GM12801 (cell line): ENCODE measurements around the gene LCN15.

Experiments
- TF ChIP-seq, protein P1 (sequence below): IDR thresholded peaks from one replicate; pipeline ENCODE4 v1.5.1; 2011; ENCODE audit warnings: control low read depth; ENCODE audit not compliant: insufficient read length; ENCODE audit errors: extremely low read depth

LCN15 gene

DNA sequence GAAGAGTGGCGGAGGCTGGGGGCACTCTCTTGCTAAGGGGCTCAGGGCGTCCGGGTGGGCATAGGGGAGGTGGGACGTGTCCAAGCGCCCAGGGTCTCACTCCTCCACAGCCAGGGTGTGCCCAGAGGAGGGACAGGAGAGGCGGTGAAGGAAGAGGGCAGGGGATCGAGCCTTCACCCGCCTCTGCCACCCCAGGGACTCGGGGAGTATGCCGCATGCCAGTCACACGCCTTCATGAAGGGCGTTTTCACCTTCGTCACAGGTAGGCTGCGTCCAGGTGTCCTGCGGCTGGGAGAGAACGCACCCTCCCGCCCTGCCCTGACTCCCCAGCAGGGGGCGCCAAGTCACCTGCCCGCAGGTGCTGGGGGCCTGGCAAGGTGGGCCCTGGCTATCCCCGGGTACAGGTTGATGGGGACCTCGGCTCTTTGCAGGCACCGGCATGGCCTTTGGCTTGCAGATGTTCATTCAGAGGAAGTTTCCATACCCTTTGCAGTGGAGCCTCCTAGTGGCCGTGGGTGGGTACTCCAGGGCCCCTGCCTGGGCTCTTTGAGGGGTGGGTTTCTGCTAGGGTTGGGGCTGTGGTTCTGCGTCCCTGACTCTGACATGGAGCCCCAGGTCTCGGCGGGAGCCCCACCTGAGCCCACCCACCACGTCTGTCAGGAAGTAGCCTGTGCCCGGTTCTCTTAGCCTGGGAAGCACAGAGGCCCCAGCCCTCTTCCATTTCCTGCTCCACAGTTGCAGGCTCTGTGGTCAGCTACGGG is 27.4 kb upstream of the LCN15 start:
- TF ChIP-seq, protein P1, sequence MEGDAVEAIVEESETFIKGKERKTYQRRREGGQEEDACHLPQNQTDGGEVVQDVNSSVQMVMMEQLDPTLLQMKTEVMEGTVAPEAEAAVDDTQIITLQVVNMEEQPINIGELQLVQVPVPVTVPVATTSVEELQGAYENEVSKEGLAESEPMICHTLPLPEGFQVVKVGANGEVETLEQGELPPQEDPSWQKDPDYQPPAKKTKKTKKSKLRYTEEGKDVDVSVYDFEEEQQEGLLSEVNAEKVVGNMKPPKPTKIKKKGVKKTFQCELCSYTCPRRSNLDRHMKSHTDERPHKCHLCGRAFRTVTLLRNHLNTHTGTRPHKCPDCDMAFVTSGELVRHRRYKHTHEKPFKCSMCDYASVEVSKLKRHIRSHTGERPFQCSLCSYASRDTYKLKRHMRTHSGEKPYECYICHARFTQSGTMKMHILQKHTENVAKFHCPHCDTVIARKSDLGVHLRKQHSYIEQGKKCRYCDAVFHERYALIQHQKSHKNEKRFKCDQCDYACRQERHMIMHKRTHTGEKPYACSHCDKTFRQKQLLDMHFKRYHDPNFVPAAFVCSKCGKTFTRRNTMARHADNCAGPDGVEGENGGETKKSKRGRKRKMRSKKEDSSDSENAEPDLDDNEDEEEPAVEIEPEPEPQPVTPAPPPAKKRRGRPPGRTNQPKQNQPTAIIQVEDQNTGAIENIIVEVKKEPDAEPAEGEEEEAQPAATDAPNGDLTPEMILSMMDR, result peak; percentile 42

DNA sequence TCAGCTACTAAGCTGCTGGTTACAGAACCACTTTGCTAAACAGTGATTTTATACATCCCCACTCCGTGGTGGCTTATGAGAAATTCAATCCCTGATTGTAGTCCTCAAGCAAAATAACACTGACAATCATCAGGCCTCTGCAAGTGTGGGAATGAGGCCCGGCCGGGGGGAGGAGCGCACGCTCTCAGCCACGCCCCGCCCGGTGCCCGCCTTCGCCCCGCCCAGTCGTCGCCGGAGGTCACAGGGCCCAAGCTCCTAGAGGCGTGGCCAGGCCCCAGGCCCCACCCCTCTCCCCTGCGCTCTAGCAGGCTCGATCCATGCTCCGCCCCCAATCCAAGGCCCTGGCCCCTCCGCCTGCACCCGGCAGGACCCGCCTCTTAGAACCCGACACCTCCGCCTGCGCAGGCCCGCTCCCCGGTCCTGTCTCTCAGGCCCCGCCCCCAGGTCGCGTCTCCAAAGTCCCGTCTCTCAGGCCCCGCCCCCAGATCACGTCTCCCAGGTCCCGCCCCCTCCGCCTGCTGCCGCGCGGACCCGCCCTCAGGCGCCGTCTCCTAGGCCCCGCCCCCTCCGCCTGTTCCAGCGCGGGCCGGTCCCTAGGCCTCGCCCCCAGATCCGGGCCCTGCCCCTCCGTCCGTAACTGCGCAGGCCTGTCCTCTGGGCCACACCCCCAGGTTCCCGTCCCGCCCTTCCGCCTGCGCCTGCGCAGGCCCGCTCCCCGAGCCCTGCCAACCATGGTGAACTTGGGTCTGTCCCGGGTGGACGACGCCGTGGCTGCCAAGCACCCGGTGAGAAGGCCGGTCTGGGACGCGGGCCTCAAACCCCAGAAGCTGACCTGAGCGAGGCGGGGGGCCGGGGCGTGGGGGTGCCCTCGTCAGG is 26.6 kb upstream of the LCN15 start, which contains the start of gene TMEM141:
Gene TMEM141, plus strand, starts transcription at position 705 of the 876 bp plus-strand sequence. Its CDS starts 27 bp downstream, at position 732.
- TF ChIP-seq, protein P1, result no peak

DNA sequence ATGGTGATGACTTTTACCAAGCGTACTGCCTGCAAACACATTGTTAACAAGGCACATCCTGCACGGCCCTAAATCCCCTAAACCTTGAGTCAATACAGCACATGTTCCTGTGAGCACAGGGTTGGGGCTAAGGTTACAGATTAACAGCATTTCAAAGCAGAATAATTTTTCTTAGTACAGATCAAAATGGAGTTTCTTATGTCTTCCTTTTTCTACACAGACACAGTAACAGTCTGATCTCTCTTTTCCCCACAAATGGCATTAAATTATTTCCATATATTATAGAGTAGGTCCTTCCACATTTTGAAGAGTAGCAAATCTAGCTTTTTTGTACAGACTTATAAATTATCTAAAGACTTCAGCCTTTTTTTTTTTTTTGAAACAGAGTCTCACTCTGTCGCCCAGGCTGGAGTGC is 25.2 kb upstream of the LCN15 start:
- TF ChIP-seq, protein P1, result no peak

DNA sequence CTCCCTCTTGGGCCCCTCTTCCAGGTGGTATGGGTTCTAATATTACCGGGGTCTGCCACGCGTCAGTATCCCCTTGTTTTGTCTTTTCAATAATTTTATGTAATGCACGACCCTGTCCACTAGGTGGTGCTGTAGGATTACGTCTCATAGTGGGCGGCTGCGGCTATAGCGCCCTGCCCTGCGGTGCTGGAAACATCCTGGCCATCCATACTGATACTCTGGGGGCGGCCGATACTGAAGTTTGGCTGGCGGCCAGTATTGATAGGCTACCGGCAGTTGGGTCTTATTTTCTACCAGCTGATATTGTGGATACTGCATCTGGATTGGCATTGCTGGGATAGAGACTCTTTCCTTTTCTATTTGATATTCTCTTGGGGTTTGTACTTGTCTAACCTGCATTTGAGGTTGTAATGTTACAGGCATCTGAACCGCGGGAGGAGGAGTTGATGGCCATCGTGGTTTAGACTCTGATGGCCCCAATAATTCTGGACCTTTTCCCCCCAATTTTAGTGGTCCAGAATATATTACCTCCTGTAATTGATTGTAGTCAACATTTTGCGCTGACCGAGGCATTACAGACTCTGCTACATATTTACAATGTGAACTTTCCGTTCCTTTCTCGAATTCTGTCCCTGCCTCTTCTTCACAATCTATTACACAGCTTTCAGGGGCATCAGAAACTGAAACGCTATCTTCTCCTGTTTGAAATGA is 23.5 kb upstream of the LCN15 start:
- TF ChIP-seq, protein P1, result no peak

DNA sequence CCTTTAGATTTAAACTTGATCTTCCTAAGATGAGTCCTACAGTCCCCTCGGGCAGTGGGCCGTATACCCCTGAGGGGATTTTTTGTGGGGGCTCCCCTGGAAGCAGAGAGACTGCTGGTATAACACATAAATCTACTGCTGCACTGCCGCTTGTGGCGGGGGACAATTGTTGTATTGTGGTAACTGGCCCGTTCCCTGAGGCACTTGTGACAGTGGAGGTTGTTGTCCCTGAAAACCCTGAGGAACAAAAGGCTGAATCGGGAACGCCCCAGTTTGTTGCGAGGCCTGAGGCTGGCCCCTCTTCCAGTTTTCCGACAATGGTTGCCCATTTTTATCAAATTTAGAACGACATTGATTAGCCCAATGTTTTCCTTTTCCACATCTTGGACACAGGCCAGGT is 22.1 kb upstream of the LCN15 start:
- TF ChIP-seq, protein P1, result no peak

DNA sequence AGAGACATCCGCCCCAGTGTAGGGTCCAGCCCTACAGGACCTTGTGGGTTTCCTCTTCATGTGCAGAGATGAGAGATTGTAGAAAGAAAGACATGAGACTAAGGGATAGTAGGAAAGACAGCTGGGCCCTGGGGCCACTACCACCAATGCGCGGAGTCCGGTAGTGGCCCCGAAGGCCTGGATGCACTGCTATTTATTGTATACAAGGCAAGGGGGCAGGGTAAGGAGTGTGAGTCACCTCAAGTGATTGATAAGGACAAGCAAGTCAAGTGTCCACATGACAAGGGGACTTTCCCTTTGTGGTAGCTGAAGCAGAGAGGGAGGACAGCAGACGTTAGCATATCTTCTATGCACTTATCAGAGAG is 20.7 kb upstream of the LCN15 start:
- TF ChIP-seq, protein P1, result no peak
